KBM-7 (cell line): Measurements from ENCODE around the gene TRAF6.
"Not testable (repeated sequence)": the region's sequence is repeated elsewhere in the genome, so short reads cannot be mapped to it uniquely, and the experiment has no call there.

Experiments used
- DNase-seq: peaks from one replicate; pipeline ENCODE4 v3.0.0-alpha.2; 2015
- in situ Hi-C: fragments of 300-500 bp; cut with MboI; formaldehyde crosslinking; loops from 2 replicates; pipeline ENCODE4 v1.14.3; 2020; ENCODE audit warnings: low sequenced_read_pairs, low pct_unique_long_range_greater_than_20kb, mixed read lengths

TRAF6 gene

DNA sequence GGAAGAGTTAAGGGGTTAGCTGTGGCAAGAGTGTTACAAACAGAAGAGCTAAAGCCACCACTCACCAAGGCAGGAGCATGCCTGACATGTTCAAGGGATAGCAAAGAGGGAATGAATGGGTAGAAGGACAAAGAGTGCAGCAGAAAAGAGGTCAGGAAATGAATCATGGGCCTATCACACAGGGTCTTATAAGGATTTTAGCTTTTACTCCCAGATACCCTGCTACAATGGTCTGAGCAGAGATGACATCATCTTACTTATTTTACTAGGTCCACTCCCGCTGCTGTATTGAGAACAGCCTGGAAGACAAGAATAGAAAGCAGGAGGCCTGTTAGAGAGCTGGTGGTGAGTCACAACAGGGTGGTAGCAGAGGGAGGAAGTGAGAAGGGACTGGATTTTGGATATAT is 9.8 kb downstream of the TRAF6 start:
- peak; percentile 54 for DNase-seq
- in situ Hi-C loops: no loop called here

GRCh38 chr11:36499315-36499714 is 10.8 kb downstream of the TRAF6 start:
- in situ Hi-C loops: loop anchor here (25.0 kb wide), 1 partner anchor 887 kb away; the partner anchor contains the start of gene FJX1
- DNase-seq: peak; percentile 42

- in situ Hi-C loops: loop anchor here (25.0 kb wide), 1 partner anchor 886 kb away; the partner anchor contains the start of gene FJX1
- no peak for DNase-seq
Observed at GRCh38 chr11:36498721-36499120, 11.4 kb downstream of the TRAF6 start.

- DNase-seq: no peak
- in situ Hi-C loops: loop anchor here (25.0 kb wide), 1 partner anchor 881 kb away; the partner anchor contains the start of gene FJX1
Observed at GRCh38 chr11:36493332-36493731, 16.7 kb downstream of the TRAF6 start.

DNA sequence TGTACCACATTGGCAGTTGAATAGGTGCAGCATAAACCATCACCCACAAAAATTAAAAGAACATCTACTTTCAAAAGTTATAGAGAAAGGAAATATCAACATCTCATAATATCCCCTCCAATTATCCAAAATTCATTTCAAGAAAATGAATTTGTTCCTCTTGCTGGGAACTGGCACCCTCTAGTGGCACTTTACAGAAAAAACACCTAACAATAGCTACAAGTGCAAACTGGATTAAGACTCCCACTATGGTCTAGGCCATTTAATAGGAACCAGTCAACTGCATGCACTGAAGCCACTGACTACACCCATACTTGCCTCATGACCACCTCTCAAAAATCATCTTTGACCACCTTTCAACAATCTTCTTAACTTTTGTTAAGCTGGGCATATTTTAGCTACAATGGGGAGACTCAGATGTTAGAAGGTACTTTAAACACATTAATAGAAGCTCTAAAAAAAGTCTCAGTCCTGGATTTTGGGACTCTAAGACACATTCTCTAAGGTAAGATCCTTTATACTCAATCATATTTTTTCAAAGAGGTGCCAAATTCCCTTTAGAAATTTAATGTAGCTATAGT is 17.3 kb downstream of the TRAF6 start:
- peak; percentile 60 for DNase-seq
- in situ Hi-C loops: loop anchor here (25.0 kb wide), 1 partner anchor 881 kb away; the partner anchor contains the start of gene FJX1

- DNase-seq: no peak
- in situ Hi-C loops: loop anchor here (25.0 kb wide), 1 partner anchor 878 kb away; the partner anchor contains the start of gene FJX1
Observed at GRCh38 chr11:36490026-36490806, 19.9 kb downstream of the TRAF6 start.

- no peak for DNase-seq
- in situ Hi-C loops: loop anchor here (25.0 kb wide), 1 partner anchor 876 kb away; the partner anchor contains the start of gene FJX1
Observed at GRCh38 chr11:36488096-36488495, 22.0 kb downstream of the TRAF6 start.

GRCh38 chr11:36487619-36488018 is 22.5 kb downstream of the TRAF6 start:
- DNase-seq: no peak
- in situ Hi-C loops: loop anchor here (25.0 kb wide), 1 partner anchor 875 kb away; the partner anchor contains the start of gene FJX1

- no peak for DNase-seq
- in situ Hi-C loops: loop anchor here (25.0 kb wide), 1 partner anchor 873 kb away; the partner anchor contains the start of gene FJX1
Observed at GRCh38 chr11:36485298-36486002, 24.6 kb downstream of the TRAF6 start.

DNA sequence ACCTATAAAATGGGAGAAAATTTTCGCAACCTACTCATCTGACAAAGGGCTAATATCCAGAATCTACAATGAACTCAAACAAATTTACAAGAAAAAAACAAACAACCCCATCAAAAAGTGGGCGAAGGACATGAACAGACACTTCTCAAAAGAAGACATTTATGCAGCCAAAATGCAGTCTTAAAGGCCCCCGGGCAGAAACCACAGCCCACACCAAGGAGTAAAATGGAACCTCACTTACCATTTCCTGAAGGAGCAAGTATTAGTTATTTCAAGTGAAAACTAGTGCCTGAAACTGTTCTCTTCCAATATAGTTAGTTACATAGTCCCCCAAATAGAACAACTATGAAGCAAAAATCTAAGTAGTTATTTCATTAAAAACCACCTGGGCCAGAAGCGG is 27.0 kb downstream of the TRAF6 start:
- in situ Hi-C loops: loop anchor here (25.0 kb wide), 1 partner anchor 871 kb away; the partner anchor contains the start of gene FJX1
- DNase-seq: not testable (repeated sequence)

GRCh38 chr11:36480833-36481232 is 29.2 kb downstream of the TRAF6 start:
- no peak for DNase-seq
- in situ Hi-C loops: loop anchor here (25.0 kb wide), 1 partner anchor 869 kb away; the partner anchor contains the start of gene FJX1

DNA sequence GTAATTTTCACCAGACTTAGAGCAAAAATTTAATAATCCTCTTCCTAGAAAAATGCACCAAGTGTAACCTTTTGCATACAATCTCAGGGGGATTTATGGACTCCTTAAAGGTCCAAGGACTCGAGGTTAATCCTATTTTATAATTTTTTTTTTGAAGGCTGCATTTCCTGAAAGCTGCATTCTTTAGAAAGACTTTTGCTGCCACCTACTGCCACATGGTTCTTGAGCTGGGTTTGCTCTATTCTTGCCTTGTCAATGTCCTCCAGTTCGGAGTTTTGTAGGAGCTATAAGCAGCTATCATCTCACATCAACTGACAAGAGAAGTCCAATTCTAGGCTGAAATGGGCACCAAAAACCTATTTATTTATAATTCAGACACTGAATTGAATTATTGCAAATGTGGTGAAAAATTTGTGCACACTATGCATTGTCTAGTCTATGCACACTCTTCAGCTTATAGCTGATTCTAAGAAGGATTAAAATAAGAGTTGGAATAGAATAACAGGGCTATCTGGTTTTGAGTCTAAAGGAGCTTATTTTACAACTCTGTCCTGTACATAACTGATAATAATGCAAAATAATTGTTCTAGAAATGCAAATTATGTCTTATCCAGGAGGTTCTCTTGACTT is 31.3 kb downstream of the TRAF6 start:
- in situ Hi-C loops: loop anchor here (10.0 to 25.0 kb wide), 2 partner anchors 184 to 867 kb away; partner anchors contain the start of genes FJX1 and PRR5L

DNA sequence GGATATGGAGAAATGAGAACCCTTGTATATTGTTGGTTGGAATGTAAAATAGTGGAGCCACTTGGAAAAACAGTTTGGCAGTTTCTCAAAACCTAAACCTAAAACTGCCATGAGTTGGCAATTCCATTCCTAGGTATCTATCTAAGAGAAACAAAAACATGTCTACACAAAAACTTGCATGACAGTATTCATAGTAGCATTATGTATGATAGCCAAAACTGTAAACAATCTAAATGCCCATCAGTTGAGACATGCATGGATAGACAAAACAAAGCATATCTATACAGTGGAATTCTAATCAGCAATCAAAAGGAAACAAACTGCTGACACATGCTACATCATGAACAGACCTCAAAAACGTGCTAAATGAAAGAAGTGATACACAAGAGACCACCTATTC is 34.9 kb downstream of the TRAF6 start:
- in situ Hi-C loops: loop anchor here (10.0 to 25.0 kb wide), 2 partner anchors 180 to 863 kb away; partner anchors contain the start of genes FJX1 and PRR5L
- no peak for DNase-seq

More for the DNA sequence above, 31.3 kb downstream of the TRAF6 start:
- DNase-seq: peak; percentile 80

GRCh38 chr11:36471577-36471976 is 38.5 kb downstream of the TRAF6 start:
- no peak for DNase-seq
- in situ Hi-C loops: loop anchor here (10.0 kb wide), 1 partner anchor 177 kb away; the partner anchor contains the start of gene PRR5L

DNA sequence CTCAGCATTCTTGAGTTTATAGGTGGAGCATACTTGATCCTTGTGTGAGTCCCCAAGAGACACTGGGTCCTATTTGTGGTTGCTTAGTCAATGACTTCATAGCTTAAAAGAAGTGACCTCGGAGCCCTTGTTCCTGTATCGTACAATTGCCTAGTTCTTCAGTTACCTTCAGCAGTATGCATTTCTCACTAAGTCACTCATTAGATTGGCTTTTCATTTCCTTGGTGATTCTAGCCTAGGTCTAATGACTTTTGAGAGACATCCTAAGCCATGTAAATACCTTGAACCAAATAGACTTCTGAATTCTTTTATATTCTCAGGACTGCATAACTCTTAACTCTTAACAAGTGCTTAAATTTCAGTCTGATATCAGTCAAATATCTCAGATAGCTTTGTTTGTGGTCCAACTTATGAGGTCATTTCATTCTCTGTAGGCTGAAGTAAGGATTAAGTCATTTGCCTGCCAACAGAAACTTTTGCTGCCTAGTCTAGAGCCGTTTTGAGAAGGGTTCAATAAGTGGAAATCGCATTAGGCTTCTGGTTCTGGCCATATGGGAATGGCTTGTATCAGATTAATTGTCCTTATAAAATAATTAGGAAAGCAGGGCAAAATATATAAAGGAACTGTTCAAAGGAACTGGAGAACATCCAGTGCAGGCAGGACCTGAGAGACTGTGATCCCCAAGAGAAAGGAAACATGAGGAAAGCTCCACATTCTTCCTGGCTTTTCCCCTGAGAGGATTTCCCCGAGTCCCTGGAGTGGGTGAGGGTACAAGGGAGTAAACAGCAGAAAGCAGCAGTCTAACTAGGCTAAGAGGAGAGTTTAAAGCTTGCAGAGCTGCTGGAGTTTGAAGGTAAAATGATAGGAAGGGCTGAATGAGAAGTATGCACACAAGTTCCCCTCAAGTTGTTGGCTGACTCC is 39.9 kb downstream of the TRAF6 start:
- DNase-seq: no peak
- in situ Hi-C loops: loop anchor here (10.0 kb wide), 1 partner anchor 175 kb away; the partner anchor contains the start of gene PRR5L

DNA sequence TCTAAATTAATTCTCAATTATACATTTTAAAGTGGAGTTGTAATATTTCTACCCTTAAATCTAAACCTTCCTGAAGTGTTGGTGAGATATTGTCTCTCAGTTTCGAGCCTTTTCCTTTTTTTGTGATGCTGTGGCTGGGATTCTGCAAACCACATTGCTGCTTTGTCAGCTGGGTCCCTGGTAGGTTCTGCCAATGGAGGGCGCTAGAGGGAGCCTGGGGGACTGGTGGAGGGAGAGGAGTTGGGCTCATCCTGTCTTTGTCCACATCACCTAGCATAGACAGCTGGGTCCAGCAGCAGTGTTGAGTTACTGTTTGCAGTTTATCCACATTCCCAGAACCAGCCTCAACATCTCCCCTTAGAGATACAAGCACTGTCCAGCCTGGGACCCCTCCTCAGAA is 41.0 kb downstream of the TRAF6 start:
- in situ Hi-C loops: no loop called here
- peak; percentile 61 for DNase-seq

GRCh38 chr11:36467916-36468315 is 42.2 kb downstream of the TRAF6 start:
- in situ Hi-C loops: no loop called here
- no peak for DNase-seq

DNA sequence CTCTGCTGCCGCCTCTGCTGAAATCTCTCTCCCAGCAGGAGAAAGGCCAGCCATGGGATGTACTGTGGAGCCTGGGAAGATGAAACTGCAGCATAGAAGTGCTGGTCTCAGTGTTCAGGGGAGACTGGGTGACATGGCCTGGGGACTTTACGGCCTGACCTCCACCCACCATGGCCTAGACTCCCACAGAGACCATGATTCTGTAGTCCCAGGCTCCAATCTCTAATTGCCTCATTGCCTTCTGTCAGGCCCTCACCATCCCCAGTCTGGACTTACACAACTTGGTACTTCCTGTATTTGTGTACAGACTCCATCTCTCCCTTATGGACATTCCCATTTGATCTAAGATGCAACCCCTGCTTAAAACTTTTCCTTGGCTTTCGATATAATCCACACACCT is 43.1 kb downstream of the TRAF6 start:
- in situ Hi-C loops: no loop called here
- DNase-seq: no peak
